Stomach (tissue), 4 donors: ENCODE data around the gene BRD9.

Experiments
- CTCF ChIP-seq, 7 experiments: fragments of 450-650 bp in 4 of 7; fragments of 200-600 bp in 3 of 7; sonication (generic) in 3 of 7; IDR thresholded peaks; one replicate each; pipeline ENCODE4 v1.5.1; 2016 to 2019; ENCODE audit warnings: antibody characterized with exemption in 7 of 7, control low read depth in 2 of 7, mild to moderate bottlenecking in 1 of 7
- EP300 ChIP-seq: sonication (generic); formaldehyde crosslinking; IDR thresholded peaks from one replicate; pipeline ENCODE4 v1.6.1; 2017; ENCODE audit warnings: antibody characterized with exemption
- POLR2A ChIP-seq, 4 donors: fragments of 450-650 bp; IDR thresholded peaks; one replicate each; pipeline ENCODE4 v1.6.1; 2016; ENCODE audit warnings: antibody characterized with exemption in 4 of 4, control low read depth in 2 of 4, mild to moderate bottlenecking in 1 of 4, moderate library complexity in 1 of 4

GRCh38 chr5:893711-894110 is 1.1 kb upstream of the BRD9 start:
- no peak for TF ChIP-seq POLR2A (IDR thresholded peaks at IDR 0.05)
- no peak for TF ChIP-seq CTCF (IDR thresholded peaks at IDR 0.05)
- no peak for TF ChIP-seq EP300
